GM13976 (cell line): Measurements from ENCODE around the gene CENPE.
A peak's percentile ranks its signal among the peaks of the same experiment; 100 is the strongest.

Experiments used
- DNase-seq: peaks from one replicate; pipeline ENCODE4 v3.0.0; 2012; ENCODE audit warnings: low spot score
- in situ Hi-C: fragments of 300-500 bp; cut with MboI; formaldehyde crosslinking; loops from one replicate; pipeline ENCODE4 v1.12.0; 2022; ENCODE audit warnings: low sequenced_read_pairs, mixed read lengths, inconsistent platforms; ENCODE audit not compliant: unreplicated experiment
- TF ChIP-seq, protein P1 (sequence below): IDR thresholded peaks from 2 replicates; pipeline ENCODE4 v1.5.1; 2012; ENCODE audit warnings: borderline replicate concordance, mild to moderate bottlenecking; ENCODE audit not compliant: insufficient read depth; ENCODE audit errors: extremely low read depth, missing control alignments, control extremely low read depth

Gene CENPE

DNA sequence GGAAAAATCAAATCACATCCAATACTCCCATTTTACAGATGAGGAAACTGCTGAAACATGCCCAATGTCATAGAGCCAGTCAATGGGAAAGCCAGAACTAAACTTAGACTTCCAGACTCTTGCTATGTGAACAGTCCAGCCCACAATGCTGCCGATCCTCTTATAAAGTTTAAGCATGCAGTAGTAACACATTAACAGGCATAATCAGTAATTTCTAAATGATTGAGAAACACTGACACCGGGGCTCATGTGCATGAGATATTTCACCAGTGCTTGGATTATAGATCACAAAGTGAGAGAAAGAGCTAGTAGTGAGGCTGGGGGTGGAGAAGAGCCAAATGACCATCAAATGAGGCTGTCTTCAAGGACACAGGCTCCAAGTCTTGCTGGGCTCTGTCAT is 101.0 kb downstream of the CENPE start:
- no peak for DNase-seq
- TF ChIP-seq, protein P1, sequence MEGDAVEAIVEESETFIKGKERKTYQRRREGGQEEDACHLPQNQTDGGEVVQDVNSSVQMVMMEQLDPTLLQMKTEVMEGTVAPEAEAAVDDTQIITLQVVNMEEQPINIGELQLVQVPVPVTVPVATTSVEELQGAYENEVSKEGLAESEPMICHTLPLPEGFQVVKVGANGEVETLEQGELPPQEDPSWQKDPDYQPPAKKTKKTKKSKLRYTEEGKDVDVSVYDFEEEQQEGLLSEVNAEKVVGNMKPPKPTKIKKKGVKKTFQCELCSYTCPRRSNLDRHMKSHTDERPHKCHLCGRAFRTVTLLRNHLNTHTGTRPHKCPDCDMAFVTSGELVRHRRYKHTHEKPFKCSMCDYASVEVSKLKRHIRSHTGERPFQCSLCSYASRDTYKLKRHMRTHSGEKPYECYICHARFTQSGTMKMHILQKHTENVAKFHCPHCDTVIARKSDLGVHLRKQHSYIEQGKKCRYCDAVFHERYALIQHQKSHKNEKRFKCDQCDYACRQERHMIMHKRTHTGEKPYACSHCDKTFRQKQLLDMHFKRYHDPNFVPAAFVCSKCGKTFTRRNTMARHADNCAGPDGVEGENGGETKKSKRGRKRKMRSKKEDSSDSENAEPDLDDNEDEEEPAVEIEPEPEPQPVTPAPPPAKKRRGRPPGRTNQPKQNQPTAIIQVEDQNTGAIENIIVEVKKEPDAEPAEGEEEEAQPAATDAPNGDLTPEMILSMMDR, result no peak
- in situ Hi-C loops, result loop anchor here (5.0 to 10.0 kb wide), 2 partner anchors 470 to 652 kb away; no protein-coding TSS in a partner anchor

DNA sequence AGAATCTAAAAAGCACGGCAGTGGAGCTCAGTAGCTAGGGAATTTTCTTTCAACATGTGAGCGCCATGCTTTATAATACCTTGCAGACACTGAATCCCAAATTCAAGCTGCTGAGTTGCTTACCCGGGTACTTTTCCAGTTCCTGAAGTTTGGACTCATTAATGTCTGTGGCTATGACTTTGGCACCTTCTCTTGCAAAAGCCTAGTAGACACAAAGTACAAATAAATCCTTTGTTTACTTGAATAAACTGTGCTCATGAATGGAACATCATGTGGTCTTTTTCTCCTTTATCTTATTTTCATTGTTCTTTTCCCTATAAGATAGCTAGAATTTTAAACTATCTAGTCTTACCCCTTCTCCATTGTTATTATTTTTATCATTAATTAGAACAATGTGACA is 103.1 kb downstream of the CENPE start:
- TF ChIP-seq, protein P1, result no peak
- DNase-seq, result no peak
- in situ Hi-C loops, result loop anchor here (5.0 to 10.0 kb wide), 2 partner anchors 468 to 650 kb away; no protein-coding TSS in a partner anchor

DNA sequence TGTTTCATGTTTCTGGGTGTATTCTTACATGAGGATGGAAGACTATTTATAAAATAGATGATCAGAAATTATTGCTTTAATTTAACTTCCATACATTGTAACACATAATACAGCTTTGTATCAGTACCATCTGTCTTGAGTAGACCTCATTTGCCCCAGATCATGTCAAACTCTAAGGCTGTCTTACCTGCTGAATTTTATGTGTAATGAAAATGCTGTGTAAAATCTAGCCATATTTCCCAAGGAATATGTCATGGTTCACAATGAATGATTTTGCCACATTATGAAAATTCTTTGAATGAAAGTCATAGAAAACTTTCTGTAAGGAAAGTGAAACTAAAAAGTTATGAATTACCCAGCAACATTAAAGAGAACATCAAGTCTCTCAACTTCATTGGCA is 105.9 kb downstream of the CENPE start:
- in situ Hi-C loops, result loop anchor here (10.0 kb wide), 1 partner anchor 647 kb away; no protein-coding TSS in a partner anchor
- TF ChIP-seq, protein P1, result no peak
- no peak for DNase-seq

DNA sequence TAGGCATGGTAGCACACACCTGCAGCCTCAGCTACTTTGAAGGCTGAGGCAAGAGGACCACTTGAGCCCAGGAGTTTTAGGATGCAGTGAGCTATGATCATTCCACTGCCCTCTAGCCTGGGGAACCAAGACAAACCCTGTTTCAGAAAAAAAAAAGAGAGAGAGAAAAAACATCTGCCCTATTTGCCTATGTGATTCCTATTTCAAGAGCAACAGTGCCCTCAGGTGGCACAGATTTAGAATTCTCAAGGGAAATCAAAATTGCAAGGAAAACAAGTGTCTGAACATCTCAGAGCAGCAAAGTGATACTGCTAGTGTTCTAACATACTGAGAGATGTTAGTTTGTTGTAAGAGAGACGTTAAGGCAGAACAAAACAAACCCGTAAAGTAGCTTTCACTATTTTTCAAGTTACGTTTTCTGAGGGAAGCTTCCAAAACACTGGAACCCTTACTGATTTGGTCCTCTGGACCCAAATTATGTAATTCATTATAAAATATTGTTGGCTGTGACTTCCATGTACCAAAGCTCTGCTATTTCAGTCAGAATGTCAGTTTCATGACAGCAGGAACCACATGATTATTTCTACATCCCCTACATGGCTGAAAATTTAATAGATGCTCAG is 106.4 kb downstream of the CENPE start:
- in situ Hi-C loops, result loop anchor here (10.0 kb wide), 1 partner anchor 647 kb away; no protein-coding TSS in a partner anchor
- DNase-seq, result peak; percentile 31
- TF ChIP-seq, protein P1, result peak; percentile 29

DNA sequence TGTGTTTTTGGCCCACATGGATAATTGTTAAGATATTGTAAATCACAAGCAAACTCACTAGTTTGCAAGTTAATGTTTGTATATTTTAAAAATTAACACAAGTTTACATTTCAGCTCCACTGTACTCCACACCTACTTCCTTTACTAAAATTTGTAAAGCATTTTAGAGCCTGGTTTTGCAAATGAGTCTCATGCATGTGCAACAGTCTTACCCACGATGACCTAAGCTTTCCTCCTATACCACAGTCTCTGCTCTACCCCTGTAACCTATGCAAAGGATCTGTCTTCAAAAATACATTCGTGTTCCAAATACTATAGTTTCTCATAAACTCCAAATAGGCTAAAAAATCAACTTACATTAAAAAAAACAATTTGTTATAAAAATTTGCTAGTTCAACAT is 108.7 kb downstream of the CENPE start:
- TF ChIP-seq, protein P1, result no peak
- in situ Hi-C loops, result no loop called here
- DNase-seq, result no peak

DNA sequence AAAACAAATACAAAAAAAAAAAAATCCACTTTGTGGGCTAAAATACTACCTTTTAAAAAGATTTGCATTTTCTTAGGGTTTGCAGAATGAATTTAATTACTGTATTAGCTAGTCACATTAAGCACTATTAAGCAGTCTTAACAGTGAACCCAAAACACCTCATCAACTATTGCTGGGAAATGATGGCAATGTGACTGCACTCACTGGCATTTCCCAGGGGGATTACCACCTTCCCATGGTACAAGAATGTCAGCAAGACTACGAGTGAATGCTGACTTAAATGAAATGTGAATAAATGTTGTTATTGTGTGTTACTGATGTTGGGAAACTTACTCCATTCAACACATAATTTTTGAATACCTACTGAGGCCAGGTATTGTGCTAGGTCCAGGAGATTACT is 111.6 kb downstream of the CENPE start:
- in situ Hi-C loops, result no loop called here
- TF ChIP-seq, protein P1, result no peak
- no peak for DNase-seq
